GM21390 (cell line): ENCODE data around the gene GLB1L.

Experiments used
- ATAC-seq: cut with Tn5 transposase; IDR thresholded peaks from one replicate; pipeline ENCODE4 v1.9.1; 2021; ENCODE audit not compliant: unreplicated experiment

Gene GLB1L

GRCh38 chr2:219228041-219228910 lies 17.0 kb downstream of the GLB1L start:
- ATAC-seq, result no peak

GRCh38 chr2:219225350-219225749 lies 19.9 kb downstream of the GLB1L start:
- no peak for ATAC-seq

GRCh38 chr2:219223831-219224610 lies 21.2 kb downstream of the GLB1L start:
- no peak for ATAC-seq

- no peak for ATAC-seq
These were observed 23.2 kb downstream of the GLB1L start for GRCh38 chr2:219221957-219222518.

GRCh38 chr2:219220652-219221402 lies 24.4 kb downstream of the GLB1L start:
- no peak for ATAC-seq

- ATAC-seq, result no peak
These were observed 25.3 kb downstream of the GLB1L start for GRCh38 chr2:219219784-219220532.

- ATAC-seq, result peak; percentile 83
These were observed 26.2 kb downstream of the GLB1L start, which contains the start of gene ABCB6 for GRCh38 chr2:219218732-219219701. Gene ABCB6, minus strand, starts transcription at chr2:219218958. Its CDS starts 285 bp downstream, at chr2:219218673.

GRCh38 chr2:219218217-219218731 lies 27.0 kb downstream of the GLB1L start:
- peak; percentile 35 for ATAC-seq

GRCh38 chr2:219216535-219216915 lies 28.7 kb downstream of the GLB1L start:
- no peak for ATAC-seq

- ATAC-seq, result no peak
These were observed 29.2 kb downstream of the GLB1L start for GRCh38 chr2:219215871-219216534.

- ATAC-seq, result no peak
These were observed 30.5 kb downstream of the GLB1L start for GRCh38 chr2:219214786-219215185.

- ATAC-seq, result no peak
These were observed 31.1 kb downstream of the GLB1L start for GRCh38 chr2:219214141-219214540.

GRCh38 chr2:219213486-219214071 lies 31.7 kb downstream of the GLB1L start:
- no peak for ATAC-seq

GRCh38 chr2:219213026-219213415 lies 32.2 kb downstream of the GLB1L start:
- no peak for ATAC-seq

- no peak for ATAC-seq
These were observed 34.3 kb downstream of the GLB1L start for GRCh38 chr2:219210886-219211362.

GRCh38 chr2:219210196-219210885 lies 34.9 kb downstream of the GLB1L start:
- ATAC-seq, result no peak
